HepG2 (cell line): ENCODE measurements around the gene PCDHGA6. TPM values are rescaled to one million over a fixed set of nuclear protein-coding genes. Genes with fewer than 3 reads are reported as not detected.

Experiments used
- CBX1 ChIP-seq: IDR thresholded peaks from one replicate; pipeline ENCODE4 v1.6.1; 2016; ENCODE audit warnings: antibody characterized with exemption, low read depth
- NR2F2 ChIP-seq: IDR thresholded peaks from 2 replicates; pipeline ENCODE4 v1.6.1; 2012; ENCODE audit warnings: low read depth, inconsistent platforms, borderline replicate concordance
- PRPF4 ChIP-seq: fragments of 200-400 bp; formaldehyde crosslinking; IDR thresholded peaks from 2 replicates; pipeline ENCODE4 v1.6.1; 2016; ENCODE audit warnings: low read length, low read depth; ENCODE audit not compliant: poor library complexity, severe bottlenecking
- SOX6 ChIP-seq, 2 experiments: fragments of 450-650 bp in 1 of 2; sonication (generic) in 1 of 2; formaldehyde crosslinking in 1 of 2; IDR thresholded peaks; 2 replicates each; pipeline versions ENCODE4 v1.4.0 to v1.6.1; 2017 to 2020; ENCODE audit warnings: antibody characterized with exemption in 1 of 2, mild to moderate bottlenecking in 1 of 2, missing genetic modification reagents in 1 of 2
- TBX3 ChIP-seq: fragments of 450-650 bp; IDR thresholded peaks from 2 replicates; pipeline ENCODE4 v1.6.1; 2017; ENCODE audit warnings: antibody characterized with exemption, mild to moderate bottlenecking, inconsistent platforms, borderline replicate concordance
- ZC3H13 ChIP-seq: sonication (generic); formaldehyde crosslinking; IDR thresholded peaks from 2 replicates; pipeline ENCODE4 v1.8.1; 2023; ENCODE audit warnings: mild to moderate bottlenecking, missing genetic modification reagents, moderate library complexity
- ZNF17 ChIP-seq: sonication (generic); formaldehyde crosslinking; IDR thresholded peaks from 2 replicates; pipeline ENCODE4 v1.5.0; 2020; ENCODE audit warnings: mild to moderate bottlenecking, missing genetic modification reagents
- ZNF224 ChIP-seq: sonication (generic); formaldehyde crosslinking; IDR thresholded peaks from 2 replicates; pipeline ENCODE4 v1.5.0; 2020; ENCODE audit warnings: mild to moderate bottlenecking, missing genetic modification reagents
- ZNF34 ChIP-seq: sonication (generic); formaldehyde crosslinking; IDR thresholded peaks from 2 replicates; pipeline ENCODE4 v1.4.0; 2020; ENCODE audit warnings: mild to moderate bottlenecking, missing genetic modification reagents, borderline replicate concordance
- ZNF556 ChIP-seq: sonication (generic); formaldehyde crosslinking; IDR thresholded peaks from 2 replicates; pipeline ENCODE4 v1.4.0; 2020; ENCODE audit warnings: mild to moderate bottlenecking, missing genetic modification reagents, borderline replicate concordance
- polyA plus RNA-seq, 8 experiments: library from polyadenylated mRNA; depleted of rRNA in 3 of 8; stranded (reverse) in 7 of 8; unstranded in 1 of 8; fragments of >200 nt; fragmentation: Illumina TruSeq in 4 of 8; extraction: Trizol in 4 of 8; gene quantifications; 2 replicates each; pipeline versions ENCODE4 v1.2.1 to v1.2.3, GENCODE V29; 2011 to 2016; ENCODE audit warnings: low read depth in 4 of 8, missing spikeins in 1 of 8, mixed read lengths in 1 of 8; ENCODE audit not compliant: insufficient read depth in 1 of 8
- total RNA-seq, 5 experiments: library from RNA; depleted of rRNA; stranded (reverse); fragments of >200 nt; fragmentation: Illumina TruSeq; extraction: Trizol; gene quantifications; 2 replicates each; pipeline ENCODE4 v1.2.3, GENCODE V29; 2016; ENCODE audit warnings: low read depth in 1 of 5
- TF ChIP-seq, protein P1 (sequence below): sonication (generic); formaldehyde crosslinking; IDR thresholded peaks from 2 replicates; pipeline ENCODE4 v1.5.1; 2020; ENCODE audit warnings: mild to moderate bottlenecking, missing genetic modification reagents, moderate library complexity
- TF ChIP-seq, protein P2 (sequence below): sonication (generic); formaldehyde crosslinking; IDR thresholded peaks from 2 replicates; pipeline ENCODE4 v1.8.0; 2022; ENCODE audit warnings: mild to moderate bottlenecking, missing genetic modification reagents, borderline replicate concordance
- TF ChIP-seq, protein P3 (sequence below): IDR thresholded peaks from 2 replicates; pipeline ENCODE4 v1.6.1; 2012; ENCODE audit warnings: inconsistent platforms
- TF ChIP-seq, protein P4 (sequence below): sonication (generic); formaldehyde crosslinking; IDR thresholded peaks from 2 replicates; pipeline ENCODE4 v1.4.0; 2020; ENCODE audit warnings: missing genetic modification reagents

PCDHGA6 gene
- total and polyA plus RNA-seq, 2 of the 13 experiments (the other 11 are each of a cell fraction or from before 2014, with no cell fraction given): 0.33 to 0.51 TPM

DNA sequence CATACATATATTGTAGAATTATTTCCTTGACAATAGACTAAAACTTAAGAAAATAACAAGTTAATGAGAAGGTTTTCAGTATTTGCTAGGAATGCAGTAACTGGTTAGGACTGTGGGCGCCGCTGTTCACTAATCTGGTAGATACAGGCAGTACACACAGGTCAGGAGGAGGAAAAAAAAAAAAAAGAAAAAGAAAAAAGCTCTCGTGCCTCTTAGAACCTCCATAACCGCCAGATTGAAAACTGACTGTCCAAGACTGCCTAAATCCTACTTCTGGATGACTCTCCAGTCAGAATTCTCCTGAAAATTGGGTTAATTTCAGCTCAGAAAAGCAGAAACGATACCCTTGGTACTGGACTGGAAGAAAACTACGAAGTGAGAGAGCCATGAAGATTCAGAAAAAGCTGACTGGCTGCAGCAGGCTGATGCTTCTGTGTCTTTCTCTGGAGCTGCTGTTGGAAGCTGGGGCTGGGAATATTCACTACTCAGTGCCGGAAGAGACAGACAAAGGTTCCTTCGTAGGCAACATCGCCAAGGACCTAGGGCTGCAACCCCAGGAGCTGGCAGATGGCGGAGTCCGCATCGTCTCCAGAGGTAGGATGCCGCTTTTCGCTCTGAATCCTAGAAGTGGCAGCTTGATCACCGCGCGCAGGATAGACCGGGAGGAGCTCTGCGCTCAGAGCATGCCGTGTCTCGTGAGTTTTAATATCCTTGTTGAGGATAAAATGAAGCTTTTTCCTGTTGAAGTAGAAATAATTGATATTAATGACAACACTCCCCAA, 43.2 kb upstream of the PCDHGA6 start, which contains the start of gene PCDHGA1 (continued):
- TF ChIP-seq, protein P1, sequence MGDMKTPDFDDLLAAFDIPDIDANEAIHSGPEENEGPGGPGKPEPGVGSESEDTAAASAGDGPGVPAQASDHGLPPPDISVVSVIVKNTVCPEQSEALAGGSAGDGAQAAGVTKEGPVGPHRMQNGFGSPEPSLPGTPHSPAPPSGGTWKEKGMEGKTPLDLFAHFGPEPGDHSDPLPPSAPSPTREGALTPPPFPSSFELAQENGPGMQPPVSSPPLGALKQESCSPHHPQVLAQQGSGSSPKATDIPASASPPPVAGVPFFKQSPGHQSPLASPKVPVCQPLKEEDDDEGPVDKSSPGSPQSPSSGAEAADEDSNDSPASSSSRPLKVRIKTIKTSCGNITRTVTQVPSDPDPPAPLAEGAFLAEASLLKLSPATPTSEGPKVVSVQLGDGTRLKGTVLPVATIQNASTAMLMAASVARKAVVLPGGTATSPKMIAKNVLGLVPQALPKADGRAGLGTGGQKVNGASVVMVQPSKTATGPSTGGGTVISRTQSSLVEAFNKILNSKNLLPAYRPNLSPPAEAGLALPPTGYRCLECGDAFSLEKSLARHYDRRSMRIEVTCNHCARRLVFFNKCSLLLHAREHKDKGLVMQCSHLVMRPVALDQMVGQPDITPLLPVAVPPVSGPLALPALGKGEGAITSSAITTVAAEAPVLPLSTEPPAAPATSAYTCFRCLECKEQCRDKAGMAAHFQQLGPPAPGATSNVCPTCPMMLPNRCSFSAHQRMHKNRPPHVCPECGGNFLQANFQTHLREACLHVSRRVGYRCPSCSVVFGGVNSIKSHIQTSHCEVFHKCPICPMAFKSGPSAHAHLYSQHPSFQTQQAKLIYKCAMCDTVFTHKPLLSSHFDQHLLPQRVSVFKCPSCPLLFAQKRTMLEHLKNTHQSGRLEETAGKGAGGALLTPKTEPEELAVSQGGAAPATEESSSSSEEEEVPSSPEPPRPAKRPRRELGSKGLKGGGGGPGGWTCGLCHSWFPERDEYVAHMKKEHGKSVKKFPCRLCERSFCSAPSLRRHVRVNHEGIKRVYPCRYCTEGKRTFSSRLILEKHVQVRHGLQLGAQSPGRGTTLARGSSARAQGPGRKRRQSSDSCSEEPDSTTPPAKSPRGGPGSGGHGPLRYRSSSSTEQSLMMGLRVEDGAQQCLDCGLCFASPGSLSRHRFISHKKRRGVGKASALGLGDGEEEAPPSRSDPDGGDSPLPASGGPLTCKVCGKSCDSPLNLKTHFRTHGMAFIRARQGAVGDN (CRISPR knock-in tag): peak; percentile 33
- TF ChIP-seq ZNF556 (CRISPR knock-in tag) (peak; percentile 21; the same call in 1 of the 2 replicates), ZNF34 (CRISPR knock-in tag) (no peak), NR2F2 (no peak), ZNF224 (no peak), CBX1 (peak; percentile 23), PRPF4 (no peak), ZC3H13 (CRISPR knock-in tag) (no peak), ZNF17 (CRISPR knock-in tag) (no peak), SOX6 (IDR thresholded peaks at IDR 0.05) (no peak), SOX6 (CRISPR knock-in tag; IDR thresholded peaks at IDR 0.05) (no peak), TBX3 (no peak)
- TF ChIP-seq, protein P2, sequence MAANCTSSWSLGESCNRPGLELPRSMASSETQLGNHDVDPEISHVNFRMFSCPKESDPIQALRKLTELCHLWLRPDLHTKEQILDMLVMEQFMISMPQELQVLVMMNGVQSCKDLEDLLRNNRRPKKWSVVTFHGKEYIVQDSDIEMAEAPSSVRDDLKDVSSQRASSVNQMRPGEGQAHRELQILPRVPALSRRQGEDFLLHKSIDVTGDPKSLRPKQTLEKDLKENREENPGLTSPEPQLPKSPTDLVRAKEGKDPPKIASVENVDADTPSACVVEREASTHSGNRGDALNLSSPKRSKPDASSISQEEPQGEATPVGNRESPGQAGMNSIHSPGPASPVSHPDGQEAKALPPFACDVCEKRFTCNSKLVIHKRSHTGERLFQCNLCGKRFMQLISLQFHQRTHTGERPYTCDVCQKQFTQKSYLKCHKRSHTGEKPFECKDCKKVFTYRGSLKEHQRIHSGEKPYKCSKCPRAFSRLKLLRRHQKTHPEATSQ: no peak
- TF ChIP-seq, protein P3, sequence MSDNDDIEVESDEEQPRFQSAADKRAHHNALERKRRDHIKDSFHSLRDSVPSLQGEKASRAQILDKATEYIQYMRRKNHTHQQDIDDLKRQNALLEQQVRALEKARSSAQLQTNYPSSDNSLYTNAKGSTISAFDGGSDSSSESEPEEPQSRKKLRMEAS: peak; percentile 49; the same call in 1 of the 2 replicates
- TF ChIP-seq, protein P4, sequence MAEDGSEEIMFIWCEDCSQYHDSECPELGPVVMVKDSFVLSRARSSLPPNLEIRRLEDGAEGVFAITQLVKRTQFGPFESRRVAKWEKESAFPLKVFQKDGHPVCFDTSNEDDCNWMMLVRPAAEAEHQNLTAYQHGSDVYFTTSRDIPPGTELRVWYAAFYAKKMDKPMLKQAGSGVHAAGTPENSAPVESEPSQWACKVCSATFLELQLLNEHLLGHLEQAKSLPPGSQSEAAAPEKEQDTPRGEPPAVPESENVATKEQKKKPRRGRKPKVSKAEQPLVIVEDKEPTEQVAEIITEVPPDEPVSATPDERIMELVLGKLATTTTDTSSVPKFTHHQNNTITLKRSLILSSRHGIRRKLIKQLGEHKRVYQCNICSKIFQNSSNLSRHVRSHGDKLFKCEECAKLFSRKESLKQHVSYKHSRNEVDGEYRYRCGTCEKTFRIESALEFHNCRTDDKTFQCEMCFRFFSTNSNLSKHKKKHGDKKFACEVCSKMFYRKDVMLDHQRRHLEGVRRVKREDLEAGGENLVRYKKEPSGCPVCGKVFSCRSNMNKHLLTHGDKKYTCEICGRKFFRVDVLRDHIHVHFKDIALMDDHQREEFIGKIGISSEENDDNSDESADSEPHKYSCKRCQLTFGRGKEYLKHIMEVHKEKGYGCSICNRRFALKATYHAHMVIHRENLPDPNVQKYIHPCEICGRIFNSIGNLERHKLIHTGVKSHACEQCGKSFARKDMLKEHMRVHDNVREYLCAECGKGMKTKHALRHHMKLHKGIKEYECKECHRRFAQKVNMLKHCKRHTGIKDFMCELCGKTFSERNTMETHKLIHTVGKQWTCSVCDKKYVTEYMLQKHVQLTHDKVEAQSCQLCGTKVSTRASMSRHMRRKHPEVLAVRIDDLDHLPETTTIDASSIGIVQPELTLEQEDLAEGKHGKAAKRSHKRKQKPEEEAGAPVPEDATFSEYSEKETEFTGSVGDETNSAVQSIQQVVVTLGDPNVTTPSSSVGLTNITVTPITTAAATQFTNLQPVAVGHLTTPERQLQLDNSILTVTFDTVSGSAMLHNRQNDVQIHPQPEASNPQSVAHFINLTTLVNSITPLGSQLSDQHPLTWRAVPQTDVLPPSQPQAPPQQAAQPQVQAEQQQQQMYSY (CRISPR knock-in tag): no peak
